ENCODE results near the gene TJP1.
"Not testable (repeated sequence)": the region's sequence is repeated elsewhere in the genome, so short reads cannot be mapped to it uniquely, and the experiment has no call there.

The TJP1 gene

DNA sequence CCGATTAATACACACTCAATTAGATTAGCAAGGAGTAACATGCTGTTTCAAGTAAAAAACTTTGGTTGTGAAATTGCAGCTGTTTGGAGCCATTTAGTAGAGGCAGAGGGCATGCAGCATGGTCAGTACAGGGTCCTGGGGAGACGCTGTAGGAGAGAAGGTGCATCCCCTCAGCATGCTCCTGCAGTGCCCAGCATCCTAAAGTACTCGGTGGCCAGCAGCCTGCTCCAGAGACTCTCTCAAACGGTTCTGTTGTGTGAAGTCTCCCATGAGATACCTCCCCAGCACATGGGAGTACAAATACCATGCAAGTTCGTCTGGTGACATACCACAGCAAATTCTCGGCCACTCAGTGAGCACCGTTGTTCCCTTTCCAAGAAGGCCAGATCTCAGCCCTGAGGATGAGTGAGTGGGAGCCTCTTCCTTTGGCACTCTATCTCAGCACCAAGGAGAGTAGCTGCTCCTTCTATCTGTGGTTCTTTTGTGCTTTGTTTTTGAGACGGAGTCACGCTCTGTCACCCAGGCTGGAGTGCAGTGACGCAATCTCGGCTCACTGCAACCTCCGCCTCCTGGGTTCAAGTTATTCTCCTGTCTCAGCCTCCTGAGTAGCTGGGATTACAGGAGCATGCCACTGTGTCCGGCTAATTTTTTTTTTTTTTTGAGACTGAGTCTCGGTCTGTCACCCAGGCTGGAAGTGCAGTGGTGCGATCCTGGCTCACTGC lies 72.7 kb downstream of the TJP1 start:
- no peak for DNase-seq

DNA sequence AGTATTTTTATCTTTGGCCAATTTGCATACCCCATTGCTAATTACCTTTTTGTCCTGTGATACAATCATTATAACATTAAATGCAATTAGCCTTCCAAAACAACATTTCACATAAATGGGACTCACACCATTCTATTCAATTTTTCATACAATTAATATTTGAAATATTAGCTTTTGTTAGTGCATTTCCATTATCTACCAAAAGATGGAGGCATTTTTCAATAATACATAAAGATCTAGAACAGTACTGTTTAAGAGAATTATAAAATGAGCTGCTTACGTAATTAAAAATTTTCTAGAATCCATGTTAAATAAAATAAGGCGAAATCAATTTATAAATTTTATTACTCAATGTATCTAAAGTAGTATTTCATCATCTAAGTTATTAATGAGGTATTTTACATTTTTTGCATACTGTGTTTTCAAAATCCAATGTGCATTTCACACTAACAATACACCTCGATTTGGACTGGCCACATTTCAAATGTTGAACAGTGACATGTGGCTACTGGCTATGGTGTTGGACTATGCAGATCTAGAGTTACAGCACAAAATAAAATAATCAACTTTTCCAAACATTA lies 74.3 kb downstream of the TJP1 start:
- DNase-seq: no peak

DNA sequence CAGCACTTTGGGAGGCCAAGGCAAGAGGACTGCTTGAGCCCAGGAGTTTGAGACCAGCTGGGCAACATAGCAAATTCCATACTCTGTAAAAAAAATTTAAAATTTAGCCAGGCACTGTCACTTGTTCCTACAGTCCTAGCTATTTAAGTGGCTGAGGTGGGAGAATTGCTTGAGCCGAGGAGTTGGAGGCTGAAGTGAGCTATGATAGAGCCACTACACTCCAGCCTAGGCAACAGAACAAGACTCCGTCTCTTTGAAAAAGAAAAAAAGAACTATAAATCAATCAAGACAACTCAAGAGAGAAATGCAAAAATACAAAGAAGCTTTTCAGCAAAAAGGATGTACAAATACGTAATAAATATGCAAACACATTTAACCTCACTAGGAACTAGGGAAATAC lies 78.8 kb downstream of the TJP1 start:
- DNase-seq: no peak

DNA sequence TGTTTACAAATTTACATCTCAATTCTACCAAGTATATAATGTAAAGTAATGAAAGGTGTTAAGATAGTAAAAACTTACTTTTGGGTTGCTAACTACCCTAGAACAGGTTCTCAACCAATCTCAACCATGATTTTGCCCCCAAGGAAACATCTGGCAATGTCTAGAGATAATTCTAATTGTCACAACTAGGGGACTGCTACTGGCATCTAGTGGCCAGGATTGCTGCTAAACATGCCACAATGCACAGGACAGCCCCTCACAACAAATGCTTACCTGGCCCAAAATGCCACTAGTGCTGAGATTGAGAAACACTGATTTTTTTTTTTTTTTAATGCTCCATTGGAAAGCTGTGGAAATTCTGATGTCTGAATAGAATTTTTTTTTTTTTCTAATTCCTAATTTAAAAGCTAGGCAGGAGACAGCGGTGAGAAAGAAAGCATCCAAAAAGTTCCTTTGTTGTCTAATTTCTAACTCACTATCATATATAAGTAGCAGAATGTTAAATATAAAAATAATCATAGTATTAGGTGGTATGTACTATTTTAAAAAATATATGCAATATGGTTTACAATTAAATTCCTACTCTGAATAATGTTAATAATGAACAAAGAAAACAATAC lies 81.5 kb downstream of the TJP1 start:
- DNase-seq: no peak

DNA sequence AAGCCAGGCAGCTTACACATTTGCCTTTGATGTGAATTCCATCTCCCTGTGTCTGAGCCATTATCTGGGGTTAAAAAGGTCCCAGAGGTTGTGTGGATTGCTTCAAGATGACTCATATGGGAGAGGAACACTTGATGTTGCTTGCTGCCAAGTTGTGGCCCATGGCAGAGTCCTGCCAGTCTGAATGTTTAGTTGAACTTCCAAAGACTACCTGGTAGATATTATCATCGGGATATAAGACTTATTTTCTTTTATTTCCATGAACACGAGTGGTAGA lies 85.6 kb downstream of the TJP1 start:
- no peak for DNase-seq

DNA sequence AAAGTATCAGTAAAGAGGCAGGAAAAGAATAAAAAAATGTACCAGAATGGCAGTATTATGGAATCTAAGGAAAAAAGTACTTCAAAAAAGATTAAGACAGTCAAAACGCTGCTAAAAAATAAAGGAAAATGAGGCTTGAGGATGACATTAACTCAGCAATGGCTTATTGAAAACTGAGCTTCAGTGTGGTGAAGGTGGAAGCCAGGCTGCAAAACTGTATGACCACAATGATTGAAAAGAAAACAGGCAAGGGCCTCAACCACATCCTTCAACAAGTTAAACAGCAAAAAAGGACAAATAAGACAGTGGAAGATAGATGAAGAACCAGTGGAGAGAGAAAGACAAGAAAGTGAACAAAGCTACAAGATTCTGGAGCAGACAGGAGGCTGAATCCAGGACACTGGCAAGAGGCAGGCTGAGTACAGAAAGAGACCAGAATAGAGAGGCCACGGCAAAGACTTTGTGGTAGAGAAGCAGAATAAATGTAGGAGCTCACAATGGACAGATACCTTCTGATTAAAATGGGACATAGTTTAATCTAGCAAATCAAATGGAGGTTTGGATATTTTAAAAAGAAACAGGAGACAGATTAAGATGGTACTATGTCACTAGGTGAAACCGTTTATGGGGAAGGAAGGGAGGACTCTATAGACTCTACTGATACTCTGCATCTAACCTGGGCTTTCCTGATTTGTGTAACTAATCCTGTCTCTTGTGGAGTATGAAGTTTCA lies 86.1 kb downstream of the TJP1 start:
- no peak for DNase-seq

DNA sequence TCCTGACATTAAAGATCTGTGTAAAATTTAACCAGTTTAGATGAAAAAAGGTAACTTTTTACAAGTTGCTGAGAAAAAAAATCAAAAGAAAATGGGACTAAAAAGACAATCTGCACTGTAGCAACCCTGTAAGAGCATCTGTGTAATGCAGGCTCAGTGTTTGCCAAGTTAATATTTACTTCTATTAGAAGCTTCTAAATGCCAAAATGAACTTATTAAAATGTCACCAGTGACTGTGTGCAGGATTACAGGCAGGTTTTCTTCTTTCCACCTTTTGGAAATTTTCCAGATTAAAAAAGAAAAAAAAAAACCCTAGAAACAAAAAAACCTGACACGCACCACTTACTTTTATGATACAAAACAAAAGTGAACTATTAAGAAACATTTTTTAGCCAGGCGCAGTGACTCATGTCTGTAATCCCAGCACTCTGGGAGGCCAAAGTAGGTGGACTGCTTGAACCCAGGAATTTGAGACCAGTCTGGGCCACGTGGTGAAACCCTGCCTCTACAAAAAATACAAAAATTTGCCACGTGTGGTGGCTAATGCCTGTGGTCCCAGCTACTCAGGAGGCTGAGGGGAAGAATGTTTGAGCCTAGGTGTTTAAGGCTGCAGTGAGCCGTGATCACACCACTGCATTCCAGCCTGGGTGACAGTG lies 87.2 kb downstream of the TJP1 start:
- no peak for DNase-seq

DNA sequence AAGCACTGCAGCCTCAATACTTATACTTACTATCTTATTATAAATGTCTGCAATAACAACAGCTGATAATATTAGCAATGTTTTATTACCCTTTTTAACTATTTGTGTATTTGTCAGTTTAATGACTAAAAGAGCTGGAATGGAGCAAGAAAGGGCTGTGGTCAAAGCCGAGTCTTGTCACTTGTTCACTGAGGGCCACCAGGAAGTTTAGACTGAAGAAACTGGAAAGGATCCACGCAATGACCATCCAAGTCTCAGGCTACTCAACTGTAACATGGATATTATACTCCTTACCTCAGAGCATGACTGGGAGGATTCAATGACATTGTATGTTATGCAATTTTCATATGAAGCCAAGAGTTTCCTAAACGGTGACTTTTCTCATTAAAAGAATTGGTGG lies 90.4 kb downstream of the TJP1 start:
- no peak for DNase-seq

DNA sequence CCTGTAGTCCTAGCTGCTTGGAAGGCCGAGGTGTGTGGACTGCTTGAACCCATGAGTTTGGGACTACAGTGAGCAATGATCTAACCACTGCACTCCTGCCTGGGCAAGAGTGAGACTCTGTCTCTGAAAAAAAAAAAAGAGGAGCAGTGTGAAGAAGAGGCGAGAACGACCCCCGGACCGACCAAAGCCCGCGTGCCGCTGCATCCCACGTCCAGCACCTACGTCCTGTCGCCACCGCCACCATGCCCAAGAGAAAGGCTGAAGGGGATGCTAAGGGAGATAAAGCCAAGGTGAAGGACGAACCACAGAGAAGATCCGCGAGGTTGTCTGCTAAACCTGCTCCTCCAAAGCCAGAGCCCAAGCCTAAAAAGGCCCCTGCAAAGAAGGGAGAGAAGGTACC lies 91.8 kb downstream of the TJP1 start:
- not testable (repeated sequence) for DNase-seq

DNA sequence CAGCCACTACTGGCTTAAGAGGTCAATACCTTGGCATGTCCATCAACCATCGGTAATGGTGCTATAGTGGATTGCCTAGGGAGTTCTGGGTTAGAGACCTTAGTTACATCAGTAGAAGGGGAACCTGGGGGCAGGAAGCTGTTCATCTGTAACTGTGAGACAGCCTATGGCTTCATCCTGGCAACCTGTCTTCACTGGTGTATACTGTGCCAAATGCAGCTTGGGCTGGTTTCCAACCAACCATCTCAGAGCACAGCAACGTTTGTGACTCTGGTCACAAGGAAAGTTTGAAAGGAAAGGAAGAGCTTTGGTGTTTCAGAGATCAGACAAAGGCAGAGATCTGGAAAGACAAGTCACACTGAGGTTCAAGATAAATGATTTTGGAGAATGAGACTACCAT lies 93.8 kb downstream of the TJP1 start:
- DNase-seq: no peak

DNA sequence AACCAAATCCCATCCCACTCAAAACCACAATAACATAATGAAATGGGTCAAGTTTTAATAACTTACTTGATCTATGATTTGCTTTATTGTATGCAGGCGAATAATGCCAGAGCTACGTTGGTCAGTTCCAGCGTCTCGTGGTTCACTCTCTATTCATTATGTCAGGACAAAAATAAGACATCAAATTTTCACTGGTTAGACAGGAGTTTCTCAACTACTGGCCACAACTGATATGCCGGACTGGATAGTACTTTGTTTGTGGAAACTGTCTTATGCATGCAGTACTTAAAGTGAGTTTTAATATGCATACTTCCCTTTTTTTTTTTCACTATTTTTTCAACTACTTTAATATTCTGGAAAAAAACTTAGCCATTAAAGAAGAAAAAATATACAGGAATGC lies 94.4 kb downstream of the TJP1 start:
- no peak for DNase-seq

DNA sequence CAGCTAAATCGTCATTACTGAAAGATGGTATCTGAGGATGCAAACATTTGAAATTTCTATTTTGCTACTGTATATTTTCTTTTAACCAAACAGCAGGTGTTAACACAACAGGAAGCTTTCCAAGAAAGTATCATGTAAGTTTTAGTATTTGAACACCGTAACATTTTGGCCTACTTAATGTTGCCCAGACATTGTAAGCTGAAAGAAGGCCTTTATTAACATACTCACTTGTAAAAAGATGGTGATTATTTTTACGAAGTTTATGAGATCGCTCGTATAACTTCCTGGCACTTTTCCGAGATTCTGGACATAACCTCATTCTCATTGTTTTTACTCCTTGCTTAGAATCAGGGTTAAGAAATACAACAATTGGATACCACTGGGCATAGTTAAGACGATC lies 95.7 kb downstream of the TJP1 start:
- DNase-seq: no peak

DNA sequence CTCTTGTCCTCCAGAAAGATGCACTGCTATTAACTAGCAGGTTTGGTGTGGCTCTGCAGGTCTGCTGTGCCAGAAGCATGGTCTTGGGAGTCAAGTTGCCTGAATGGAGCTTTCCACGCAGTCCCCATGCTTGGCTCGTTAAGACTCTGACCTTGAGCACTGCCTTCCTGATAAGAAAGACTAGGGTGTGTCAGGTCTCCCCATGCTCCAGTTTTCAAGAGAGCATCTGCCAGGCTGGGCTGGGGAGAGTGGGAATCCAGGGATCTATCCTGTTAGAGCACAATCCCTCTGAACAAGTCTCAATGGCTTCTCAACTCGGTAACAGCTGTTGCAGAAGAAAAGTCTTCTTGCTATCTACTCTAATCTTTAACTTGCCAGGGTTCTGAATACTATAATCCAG lies 98.2 kb downstream of the TJP1 start:
- no peak for DNase-seq

DNA sequence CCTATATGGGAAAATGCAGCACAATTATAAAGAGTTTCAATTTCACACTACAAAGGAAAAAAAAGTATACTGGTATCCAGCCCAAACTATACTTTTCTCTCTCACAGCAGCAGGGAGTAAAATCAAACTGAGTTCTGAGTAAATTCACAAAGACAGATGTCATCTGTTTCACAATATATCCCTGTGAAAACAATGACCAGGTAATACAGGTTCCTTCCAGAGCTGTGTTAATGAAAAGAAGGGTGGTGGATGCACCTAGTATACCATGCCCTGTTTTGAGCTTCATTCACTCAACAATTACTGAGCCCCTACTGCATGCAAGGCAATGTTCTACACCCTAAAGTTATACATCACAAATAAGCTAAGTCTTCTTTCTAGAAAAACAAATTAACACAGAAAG lies 108.5 kb downstream of the TJP1 start:
- no peak for DNase-seq

DNA sequence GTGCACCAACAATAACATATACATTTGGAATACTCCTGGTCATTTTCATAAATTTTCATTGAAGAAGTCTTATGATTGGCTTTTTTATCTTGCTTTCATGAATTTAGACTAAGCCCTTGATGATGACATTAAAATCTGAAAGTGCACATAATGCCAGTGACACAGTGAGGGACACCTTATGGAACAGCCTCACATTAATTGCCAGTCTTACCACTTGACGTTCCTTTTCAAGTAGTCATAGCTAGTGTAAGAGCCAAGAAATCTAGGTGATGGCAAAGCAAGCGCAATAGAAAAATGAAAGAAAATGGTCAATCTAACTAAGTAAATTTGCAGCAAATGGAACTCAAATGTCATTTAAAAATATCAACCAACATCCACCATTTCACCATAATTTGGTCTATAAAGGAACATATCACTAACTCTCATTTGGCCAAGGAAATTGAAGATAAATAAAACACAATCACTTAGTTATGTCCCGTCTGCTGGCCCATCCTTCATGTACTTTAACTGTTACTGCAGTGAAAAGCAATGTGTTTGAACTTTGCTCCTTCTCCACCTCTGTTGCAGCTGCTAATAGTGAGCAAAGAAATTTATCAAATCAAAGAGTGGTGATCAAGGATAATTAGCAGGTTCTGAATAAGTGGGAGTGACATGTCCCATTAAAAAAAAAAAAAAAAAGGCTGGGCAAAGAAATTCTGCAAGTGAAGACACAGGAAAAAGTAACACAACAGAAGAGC lies 110.0 kb downstream of the TJP1 start:
- DNase-seq: no peak

DNA sequence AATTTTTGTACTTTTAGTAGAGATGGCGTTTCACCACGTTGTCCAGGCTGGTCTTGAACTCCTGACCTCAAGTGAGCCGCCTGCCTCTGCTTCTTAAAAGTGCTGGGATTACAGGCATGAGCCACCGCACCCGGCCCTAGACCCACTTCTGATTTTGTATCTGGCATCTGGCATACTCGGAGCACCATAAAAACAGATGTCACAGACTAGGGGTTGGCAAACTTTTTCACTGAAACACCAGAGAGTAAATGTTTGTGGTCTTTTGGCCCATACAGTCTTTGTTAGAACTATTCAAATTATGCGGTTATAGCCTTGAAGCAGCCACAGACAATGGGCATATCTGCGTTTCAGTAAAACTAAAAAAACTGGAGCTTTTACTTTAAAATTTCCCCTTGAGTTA lies 110.7 kb downstream of the TJP1 start:
- no peak for DNase-seq

DNA sequence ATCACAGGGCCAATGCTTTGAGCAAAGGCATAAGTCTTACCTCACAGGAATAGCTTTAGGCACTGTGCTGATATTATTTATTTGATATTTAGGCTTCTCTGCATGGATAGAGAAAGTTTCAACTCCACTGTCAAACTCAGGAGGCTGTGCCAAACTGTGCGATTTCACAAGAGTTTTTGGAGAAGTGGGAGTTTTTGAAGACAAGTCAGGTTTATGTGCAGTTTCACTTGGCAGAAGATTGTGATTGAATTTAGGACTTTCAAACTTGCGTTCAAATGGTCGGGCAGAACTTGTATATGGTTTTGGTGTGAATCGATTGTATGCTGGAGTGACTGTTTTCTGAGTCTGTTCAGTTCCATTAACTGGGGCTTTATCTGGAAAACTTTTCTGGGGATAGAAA lies 113.7 kb downstream of the TJP1 start:
- no peak for DNase-seq

DNA sequence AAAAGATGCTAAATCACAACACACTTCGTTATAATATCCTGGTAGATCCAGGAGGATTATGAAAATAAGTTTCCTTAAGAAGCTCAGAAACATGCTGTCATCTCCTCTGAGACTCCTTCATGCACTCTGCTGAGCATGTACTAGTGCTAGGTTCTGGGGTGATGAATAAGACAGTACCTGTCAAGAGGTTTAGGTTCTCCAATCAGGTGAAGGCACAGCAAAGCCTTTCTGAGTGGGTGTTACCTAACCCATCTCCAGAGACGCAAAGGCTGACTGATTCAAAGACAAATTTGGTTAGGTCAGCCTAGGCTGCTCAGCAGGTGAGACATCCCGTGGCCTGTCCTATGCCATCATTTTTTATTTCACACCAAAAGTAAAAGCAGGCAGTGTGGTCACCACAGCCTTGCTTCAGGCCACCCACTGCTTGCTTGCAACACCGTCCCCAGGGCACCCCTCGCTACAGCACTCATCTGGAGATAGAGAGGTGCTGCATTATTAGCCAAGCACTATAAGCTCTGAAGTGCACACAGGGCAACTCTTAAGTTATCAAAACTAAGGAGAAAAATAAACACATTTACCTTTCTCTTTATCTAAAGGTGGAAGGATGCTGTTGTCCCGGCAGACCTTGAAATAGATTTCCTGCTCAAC lies 117.2 kb downstream of the TJP1 start:
- no peak for DNase-seq

DNA sequence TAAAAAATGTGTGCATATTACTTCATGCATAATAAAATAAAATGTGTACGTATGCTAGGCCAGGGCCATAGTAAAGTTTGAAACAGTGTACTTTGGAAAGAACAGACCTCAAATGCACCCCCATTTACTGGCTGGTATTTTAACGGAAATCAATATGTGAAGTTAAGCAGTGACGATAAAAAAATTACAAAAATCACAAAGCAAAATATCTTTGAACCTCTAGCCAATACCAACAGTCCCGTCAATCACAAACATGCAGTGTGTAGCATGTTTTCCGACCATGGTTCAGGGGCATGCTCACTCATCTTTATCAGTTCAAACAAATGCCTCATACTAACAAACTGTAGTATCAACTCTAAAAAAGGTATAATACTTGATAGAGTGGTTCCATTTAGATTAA lies 121.1 kb downstream of the TJP1 start:
- no peak for DNase-seq

DNA sequence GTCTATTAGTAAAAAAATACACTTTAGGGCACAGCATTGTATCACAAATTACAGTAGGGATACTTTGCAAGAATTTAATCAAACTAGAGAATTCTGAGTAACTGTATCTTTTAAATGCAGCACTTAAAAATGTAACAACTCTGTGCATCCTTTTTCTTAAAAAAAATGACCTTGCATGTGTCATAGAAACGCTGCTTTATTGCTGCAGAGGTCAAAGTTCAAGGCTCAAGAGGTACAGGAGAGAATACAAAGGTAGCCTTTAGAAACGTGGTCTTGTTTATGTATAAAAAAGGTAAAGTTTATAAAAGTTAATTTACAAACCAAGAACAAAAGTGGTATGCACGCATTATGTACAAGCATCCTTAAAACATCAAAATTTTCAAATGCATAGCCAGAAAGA lies 122.0 kb downstream of the TJP1 start:
- DNase-seq: no peak

DNA sequence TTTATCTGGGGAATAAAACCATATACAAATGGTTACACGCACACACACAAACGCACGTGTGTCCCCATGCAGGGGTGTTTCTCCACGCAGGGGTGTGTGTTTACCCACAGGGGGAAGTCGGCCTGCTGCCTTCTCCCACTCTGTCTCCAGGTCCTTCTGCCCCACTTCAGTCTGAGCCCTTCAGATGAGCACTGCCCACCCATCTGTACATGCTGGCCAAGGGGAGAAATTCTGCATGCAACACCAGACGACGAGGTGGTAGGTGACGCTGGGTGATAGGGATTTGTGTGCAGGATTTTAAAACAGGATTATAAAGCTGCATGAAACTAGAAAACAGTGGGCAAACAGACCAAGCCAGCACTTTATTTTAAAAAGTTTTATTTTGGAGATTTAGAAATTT lies 122.5 kb downstream of the TJP1 start:
- DNase-seq: no peak

DNA sequence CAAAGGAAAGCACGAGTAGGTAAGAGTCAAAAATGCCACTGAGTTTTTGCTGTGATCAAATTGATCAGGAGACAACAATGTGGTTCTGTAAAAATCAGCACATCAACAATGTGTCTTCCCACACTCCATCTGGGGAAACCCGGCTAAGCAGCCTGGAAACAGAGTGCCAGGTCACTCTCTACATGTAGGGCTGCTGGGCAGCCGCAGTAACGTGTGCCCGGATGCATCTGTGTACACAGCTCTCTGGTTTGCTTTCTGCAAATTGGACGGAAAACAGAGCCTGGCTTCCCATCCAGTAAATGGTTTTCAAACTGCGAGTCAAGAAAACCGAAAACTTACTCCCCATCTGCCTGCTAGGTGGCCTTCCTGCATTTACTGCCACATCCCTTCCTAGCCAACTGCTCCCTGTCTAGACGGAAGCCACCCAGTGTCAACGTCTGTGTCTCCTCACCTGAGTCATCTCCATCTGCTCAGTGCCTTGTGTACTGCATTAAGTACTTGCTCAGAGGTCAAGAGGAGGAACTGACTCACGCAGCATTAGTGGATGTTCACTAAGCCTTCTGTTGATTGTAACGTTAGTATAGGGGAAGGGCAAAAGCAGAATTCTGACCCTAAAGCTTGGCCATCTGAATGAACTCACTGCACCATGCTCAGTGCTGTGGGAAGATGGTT lies 124.1 kb downstream of the TJP1 start:
- no peak for DNase-seq

Data from NCI-H1436 (cell line).